Activated CD8-positive, alpha-beta memory T cell treated with anti-CD3 and anti-CD28 coated beads for 24 hours (primary cell): Measurements from ENCODE around the gene EEF1A2.

ENCODE experiments used
- DNase-seq: peaks from one replicate; pipeline ENCODE4 v3.0.0-alpha.2; 2020

The EEF1A2 gene

GRCh38 chr20:63498960-63499337 is at the start of gene EEF1A2:
Gene EEF1A2 (minus strand): TSS chr20:63499083. CDS start chr20:63497763, 1,320 bp downstream.
- DNase-seq: no peak

DNA sequence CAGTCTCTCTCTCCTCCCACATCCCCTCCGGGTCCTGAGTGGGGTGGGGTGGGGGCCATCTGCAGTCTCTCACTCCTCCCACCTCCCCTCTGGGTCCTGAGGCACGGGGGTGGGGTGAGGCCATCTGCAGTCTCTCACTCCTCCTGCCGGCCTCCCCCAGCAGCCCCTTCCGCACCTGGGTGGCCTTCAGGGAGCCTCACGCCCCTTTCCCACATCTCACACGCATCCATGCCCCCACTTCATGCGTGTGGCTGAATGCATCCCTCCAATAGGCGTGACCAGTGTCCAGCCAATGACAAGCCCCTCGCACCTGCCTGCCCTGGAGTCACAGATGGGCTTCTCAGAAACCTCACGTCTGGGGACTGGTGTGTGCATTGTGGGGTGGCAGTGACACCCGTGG is 49.7 kb upstream of the EEF1A2 start:
- DNase-seq: no peak

DNA sequence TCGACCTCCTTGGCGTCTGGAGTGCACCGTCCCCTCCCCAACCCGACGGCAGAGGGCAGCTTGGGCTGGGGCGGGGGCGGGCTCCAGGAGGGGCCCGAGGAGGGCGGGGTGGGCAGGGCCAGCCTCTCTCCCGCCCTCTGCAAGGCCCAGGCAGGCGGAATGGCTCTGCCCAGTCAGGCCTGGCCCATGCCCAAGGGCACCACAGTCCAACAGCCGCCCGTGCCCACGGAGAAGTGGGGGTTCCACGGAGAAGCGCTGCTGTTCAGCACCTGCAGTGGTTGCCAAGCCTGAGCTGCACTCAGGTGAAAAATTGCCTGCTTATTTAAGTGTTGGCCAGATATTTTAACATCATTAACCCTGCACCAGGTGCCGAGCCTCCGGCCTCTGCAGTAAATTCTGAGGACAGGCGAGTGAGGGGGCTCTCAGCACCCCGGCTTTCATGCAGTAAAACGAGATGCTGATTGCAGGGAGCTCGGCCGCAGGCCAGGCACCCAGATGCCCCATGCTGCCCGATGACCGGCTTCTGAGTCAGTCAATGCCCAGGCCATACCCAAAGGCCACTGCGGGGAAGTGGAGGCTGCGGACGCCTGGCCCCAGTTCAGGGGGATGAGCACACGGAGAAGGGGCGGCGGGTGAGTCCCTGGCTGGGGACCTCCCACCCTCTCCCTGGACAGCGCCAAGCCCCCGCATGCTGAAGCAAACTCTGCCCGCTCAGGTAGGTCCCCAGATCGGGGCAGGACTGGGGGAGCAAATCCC is 49.0 kb upstream of the EEF1A2 start, which contains the start of gene SRMS:
Gene SRMS, minus strand, starts transcription at position 25 of the 756 bp plus-strand sequence. CDS start 286 bp downstream, outside the sequence.
- no peak for DNase-seq

DNA sequence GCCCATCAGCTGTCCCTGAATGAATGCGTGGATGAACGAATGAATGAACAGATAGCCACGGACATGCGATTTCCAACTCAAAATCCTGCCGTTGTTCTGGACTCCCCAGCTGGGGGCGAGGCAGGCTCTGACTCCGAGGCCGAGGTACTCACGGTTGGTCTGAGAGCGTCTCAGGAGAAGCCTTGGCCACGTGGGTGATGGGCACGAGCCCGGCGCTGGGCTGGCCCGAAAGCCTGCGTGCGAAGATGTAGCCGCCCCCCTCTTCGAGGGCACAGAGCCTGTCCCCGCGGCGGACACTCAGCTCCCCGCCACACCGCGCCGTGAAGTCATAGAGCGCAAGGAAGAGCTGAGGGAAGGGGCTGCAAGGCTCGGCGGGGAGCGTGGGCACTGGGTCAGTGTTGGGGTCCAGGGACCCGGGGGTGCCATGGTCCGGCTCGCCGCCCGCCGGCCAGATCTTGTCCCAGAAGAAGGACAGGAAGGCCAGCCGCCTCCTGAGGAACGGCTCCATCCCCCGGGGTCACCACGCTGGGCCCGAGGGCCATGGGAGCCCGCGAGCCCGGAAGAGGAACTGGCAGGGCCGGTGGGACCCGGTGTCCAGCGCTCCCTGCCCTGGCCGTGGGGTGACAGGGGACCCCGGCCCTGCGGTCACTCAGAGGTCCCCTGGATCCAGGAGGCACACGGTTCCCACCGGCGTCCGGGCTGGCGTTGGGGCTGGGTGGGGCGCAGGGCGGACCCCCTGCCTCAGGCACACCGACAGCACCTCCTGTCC is 48.3 kb upstream of the EEF1A2 start:
- DNase-seq: no peak

DNA sequence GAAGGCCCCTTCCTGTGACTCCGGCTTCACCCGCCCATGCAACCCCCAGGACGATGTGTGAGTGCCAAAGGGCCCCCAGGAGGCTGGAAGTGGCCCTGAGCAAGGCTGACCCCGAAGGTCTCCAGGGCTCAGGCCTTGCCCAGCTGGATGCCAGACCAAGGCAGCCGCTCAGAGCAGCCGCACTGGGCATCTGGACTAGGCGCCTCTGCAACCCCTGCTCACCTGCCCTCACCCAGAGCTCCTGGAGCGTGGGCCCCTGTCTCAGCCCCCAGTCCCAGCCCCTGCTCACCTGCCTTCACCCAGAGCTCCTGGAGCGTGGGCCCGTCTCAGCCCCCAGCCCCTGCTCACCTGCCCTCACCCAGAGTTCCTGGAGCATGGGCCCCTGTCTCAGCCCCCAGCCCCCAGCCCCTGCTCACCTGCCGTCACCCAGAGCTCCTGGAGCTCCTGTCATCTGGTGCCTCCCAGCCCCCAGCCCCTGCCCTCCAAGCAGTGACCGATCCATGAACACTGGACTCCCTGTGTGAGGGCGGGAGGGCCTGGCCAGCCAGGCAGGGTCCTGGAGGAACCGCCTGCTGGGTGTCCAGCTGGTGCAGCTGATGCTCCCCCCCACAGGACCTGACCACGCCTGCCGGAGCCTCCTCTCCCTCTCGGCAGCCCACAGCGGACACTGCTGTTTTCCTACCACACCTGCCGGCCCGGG is 47.5 kb upstream of the EEF1A2 start:
- DNase-seq: no peak

DNA sequence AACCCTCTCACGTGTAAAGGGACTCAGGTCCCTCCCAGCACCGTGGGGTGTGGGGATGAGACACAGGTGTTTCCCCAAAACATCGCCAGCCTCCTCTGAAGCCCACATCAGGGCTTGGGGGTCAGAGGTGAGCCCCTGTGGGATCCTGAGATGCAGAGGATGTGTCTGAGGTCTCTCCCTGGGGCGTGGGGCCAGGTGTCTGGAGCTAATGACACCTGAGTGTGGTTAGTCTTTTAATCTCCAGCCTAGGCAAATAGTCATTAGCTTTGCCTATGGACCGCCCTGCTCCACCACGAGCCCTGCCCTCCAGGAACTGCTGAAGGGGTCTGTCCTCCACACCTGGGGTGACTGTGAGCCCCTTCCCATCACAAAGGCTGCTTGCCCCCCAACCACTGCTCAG is 46.9 kb upstream of the EEF1A2 start:
- DNase-seq: no peak

DNA sequence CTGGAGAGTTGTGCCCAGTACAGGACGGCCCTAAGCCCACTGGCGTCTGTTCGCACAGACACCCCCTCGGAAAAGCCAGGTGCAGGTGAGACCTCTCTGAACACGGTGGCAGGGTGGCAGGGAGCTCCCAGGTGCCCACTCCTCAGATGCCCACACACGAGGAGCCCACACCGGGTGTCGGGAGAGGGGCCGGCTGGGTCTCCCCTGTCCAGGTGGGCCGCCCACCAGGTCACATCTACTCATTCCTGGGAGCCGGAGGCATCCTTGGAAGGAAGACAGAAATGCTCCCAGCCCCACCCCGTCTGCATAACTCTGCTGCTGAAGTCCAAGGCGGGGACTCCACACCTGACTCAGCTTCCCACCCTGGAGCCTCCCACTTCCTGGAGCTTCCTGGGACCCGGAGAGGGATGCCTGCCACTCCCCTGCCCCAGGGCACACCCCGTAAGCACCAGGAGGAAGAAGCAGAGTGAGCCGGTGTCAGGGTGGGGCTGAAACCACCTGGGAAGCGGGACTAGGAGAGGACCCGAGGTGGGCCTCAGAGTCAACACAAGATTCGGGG is 46.2 kb upstream of the EEF1A2 start:
- DNase-seq: no peak

DNA sequence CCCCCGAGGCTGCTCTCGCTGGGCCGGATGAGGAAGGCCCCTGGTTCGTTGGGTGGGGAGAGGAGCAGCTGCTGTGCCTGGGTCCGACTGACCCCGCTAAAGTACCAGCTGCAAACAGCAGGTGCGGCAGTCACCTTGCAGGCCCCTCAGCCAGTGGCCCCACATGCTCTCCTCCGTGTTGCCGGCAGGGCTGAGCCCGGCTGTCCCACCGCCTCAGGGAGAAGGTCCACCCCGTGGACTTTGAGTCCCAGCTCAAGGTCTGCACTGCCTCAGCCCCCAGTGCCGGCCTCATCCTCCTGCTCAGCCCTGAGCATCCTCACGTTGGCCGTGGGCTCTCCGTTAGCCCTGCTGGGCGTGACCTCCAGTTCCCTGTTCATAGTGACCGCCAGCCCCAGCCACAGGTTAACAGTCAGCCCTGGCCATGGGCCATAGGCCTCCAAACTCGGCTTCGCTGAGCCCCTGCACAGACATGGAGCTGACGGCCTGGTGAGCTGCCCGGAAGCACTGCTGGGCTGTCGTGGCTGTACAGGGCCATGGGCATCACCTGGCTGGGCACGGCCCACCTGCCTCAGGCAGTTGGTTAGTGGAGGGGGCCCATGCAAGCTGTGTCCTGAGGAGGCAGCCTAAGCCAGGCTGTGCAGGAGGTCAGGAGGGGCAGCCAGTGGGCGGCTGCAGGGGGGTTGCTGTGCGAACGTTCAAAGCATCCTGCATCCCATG is 45.5 kb upstream of the EEF1A2 start:
- DNase-seq: no peak

DNA sequence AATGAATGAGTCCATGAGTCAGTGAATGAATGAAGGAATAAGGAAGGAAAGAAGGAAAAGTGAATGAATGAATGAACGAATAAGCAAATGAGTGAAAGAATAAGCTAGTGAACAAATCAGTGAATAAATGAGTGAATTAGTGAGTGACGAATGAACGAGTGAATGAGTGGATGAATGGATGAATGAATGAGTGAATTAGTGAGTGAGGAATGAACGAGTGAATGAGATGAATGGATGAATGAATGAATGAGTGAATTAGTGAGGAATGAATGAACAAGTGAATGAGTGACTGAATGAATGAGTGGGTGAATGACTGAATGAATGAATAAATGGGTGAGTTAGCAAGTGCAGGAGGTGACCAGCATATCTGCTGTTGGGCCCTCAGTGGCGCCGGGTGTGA is 44.9 kb upstream of the EEF1A2 start:
- no peak for DNase-seq

- no peak for DNase-seq
Observed at GRCh38 chr20:63543131-63543530, 44.2 kb upstream of the EEF1A2 start.

GRCh38 chr20:63542696-63543095 is 43.8 kb upstream of the EEF1A2 start:
- DNase-seq: no peak

DNA sequence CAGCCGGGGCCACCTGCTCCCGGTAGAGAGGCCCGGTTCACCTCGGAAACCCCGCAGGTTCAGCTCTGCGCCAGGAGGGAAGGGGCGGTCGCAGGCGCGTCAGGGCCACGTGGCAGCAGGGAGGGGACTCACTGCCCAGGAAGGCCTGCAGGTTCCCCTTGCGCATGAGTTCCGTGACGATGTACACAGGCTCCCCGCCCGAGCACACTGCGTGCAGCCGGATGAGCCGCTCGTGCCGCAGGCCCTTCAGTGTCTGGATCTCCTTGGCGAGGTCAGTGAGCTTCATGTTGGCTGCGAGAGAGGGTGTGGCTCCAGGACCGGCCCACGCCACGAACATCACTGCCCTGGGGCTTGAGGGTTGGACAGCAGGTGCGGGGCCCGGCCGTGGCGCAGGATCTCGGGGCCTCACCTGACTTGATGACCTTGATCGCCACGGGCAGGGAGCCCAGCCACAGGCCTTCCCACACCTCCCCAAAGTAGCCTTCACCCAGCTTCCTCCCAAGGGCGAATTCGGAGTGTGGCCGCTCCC is 43.2 kb upstream of the EEF1A2 start:
- no peak for DNase-seq

DNA sequence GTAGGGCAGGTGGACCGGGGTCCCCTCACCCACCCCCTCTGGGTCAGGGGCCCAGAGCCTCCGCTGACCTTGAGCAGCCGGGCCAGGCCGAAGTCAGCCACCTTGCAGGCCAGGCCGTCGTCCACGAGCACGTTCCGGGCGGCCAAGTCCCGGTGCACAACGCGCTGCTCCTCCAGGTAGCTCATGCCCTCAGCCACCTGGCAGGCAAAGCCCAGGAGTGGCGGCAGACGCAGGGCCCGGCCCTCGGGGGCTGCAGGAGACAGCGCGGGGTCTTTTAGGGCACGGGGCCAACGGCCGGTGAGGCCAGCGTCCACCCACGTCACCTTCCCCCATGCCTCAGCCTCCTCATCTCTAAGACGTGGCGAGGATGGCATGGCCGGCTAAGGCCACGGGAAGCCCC is 42.5 kb upstream of the EEF1A2 start:
- no peak for DNase-seq

DNA sequence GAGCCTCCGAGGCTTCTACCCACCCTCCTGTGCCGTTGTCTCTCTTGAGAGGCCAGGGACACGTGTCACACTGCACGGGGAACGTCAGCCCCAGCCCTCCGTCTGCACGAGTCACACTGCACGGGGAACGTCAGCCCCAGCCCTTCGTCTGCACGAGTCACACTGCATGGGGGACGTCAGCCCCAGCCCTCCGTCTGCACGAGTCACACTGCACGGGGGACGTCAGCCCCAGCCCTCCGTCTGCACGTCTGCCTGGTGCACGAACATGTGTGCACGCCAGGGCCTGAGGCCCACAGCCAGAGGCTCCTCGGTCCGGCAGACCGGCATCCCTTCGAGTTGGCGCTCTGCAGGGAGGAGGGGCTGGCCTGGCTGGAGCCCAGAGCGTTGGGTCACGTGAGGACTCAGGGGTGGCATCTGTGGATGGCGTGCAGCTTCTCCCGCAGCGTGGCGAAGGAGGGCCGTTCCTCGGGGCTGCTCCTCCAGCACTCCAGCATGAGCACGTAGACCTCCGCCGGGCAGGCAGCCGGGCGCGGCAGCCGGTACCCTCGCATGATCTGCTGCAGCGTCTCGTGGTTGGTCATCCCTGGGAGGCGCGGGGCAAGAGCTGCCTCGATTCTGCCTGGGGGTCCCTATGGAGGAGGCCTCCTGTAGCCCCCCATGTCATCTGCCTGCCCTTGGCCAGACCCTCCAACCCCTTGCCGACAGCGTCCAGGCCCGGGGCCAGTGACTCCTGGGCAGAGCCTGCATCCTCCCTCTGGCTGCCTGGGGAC is 41.7 kb upstream of the EEF1A2 start:
- no peak for DNase-seq

DNA sequence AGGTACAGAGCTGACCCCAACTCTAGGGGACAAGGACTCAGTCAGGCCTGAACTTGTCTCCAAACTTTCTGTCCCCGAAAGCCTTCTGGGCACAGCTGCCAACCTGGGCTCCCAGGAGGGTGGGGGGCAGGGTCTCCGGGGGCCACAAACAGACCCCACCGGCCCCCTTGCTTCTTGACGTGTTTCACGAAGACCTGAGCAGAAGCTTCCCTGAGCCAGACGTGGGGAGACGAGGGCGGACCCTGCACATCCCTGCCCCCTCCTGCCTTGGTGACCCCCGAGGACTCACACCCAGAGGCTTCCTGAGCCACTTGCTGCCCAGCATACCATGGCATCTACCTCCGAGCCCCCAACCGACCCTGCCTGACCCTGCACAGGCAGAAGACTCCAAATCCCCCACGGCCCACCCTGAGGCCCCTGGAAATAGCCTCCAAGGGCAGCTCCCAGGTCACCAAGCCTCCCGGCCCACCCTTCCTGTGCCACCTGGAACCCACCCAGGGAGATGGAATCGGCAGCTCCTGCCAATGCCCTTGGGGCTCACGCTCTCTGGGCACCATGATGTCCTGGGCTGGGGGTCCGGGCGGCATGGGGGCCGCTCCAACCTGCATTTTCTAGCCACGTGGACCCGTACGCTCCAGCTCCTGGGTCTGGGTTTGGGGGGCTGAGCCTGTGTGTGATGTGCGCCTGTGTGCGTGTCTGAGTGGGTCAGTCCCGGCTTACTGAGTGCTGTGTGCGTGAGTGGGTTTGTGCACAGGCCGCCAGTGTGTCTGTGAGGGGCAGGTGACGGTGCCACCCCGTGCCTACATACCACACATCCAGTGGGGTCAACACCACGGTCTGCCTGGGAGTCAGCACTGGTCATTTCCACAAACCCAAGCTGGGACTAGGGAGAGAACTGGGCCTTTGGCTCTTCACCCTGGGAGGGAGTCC is 40.8 kb upstream of the EEF1A2 start:
- DNase-seq: no peak

- no peak for DNase-seq
Observed at GRCh38 chr20:63539092-63539430, 40.2 kb upstream of the EEF1A2 start.

DNA sequence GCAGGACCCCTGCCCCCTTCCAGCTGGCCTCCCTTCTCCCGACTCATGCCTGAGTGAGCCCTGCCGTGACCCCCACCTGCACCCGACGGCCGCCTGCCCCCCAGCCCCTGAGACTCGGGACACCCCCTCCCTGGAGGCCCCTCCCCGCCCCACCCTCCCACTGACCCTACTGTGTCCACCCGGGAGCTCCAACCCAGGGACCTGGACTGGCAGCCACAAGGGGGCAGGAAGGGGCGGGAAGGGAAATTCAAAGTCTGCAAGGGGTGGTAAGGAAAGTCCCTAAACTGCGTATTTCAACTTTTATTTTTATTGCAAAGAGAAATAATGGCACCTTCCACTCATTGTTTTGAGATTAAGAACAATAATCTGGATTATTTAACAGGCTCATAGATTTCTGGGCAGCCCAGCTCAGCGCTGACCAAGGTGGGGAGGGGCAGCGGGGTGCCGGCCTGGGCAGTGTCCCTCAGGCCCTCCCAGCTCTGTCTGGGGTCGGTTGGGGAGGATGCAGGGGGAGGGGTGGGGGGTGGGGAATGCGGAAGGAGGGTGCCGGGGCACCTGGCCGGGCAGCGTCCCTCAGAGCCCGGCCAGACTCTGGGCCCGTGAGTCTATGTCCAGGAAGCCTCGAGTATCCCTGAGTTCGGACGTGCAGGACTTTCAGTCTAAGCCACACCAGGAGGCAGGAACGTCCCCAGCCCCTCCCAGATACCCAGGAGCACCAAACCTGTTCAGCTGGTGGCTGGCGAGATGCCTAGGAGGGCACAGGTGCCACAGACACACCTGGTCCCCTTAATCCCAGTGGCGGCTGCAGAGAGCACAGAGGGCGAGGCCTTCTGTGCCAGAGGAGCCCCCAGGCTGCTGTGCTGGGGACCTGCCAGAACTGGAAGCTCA is 39.6 kb upstream of the EEF1A2 start:
- DNase-seq: no peak

GRCh38 chr20:63537525-63538203 is 38.8 kb upstream of the EEF1A2 start:
- DNase-seq: peak; percentile 97

DNA sequence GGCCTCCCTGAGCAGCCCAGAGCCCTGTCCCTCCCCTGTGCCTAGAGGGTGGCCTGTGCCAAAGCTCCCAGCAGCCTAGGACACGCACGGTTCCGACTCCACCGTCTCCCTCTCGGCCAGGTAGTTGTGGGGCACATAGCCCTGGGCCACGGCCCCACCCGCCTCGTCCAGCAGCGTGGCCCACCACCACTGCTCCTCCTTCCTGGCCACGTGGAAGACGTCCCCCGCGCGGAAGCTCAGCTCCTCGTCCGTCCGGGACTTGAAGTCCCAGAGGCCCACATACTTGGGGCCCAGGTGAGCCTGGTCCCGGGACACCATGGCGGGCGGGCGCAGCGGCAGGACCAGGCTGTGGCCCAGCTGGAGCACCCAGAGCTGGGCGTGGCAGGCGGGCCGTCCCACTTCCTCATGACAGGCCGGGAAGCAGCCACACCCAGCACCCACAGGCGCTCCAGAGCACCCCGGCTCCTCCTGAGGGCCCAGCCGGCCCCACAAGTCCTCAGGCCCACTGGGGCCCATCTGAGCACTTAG is 38.2 kb upstream of the EEF1A2 start, which contains the start of gene PTK6:
Gene PTK6, minus strand, starts transcription at position 380 of the 528 bp plus-strand sequence. Its CDS starts 62 bp downstream, at position 318.
- DNase-seq: no peak
